ENCODE results near the gene TIMP3.

The TIMP3 gene

GRCh38 chr22:32855045-32855756 lies 53.7 kb downstream of the TIMP3 start:
- no peak for DNase-seq (ENCODE audit: extremely low read depth, low read depth)
- no peak for TF ChIP-seq CTCF (IDR thresholded peaks at IDR 0.05; ENCODE audit: low read depth, low read length)

- DNase-seq (ENCODE audit: extremely low read depth, low read depth): no peak
- no peak for TF ChIP-seq CTCF (IDR thresholded peaks at IDR 0.05; ENCODE audit: low read depth, low read length)
Measured at GRCh38 chr22:32858121-32858703, 56.7 kb downstream of the TIMP3 start.

GRCh38 chr22:32858957-32859356 lies 57.5 kb downstream of the TIMP3 start:
- no peak for TF ChIP-seq CTCF (IDR thresholded peaks at IDR 0.05; ENCODE audit: low read depth, low read length)
- no peak for DNase-seq (ENCODE audit: extremely low read depth, low read depth)

GRCh38 chr22:32859743-32860142 lies 58.2 kb downstream of the TIMP3 start:
- no peak for TF ChIP-seq CTCF (IDR thresholded peaks at IDR 0.05; ENCODE audit: low read depth, low read length)
- no peak for DNase-seq (ENCODE audit: extremely low read depth, low read depth)

GRCh38 chr22:32861330-32861729 lies 59.8 kb downstream of the TIMP3 start:
- DNase-seq (ENCODE audit: extremely low read depth, low read depth): no peak
- no peak for TF ChIP-seq CTCF (IDR thresholded peaks at IDR 0.05; ENCODE audit: low read depth, low read length)

- no peak for TF ChIP-seq CTCF (IDR thresholded peaks at IDR 0.05; ENCODE audit: low read depth, low read length)
- no peak for DNase-seq (ENCODE audit: extremely low read depth, low read depth)
Measured at GRCh38 chr22:32862083-32862482, 60.6 kb downstream of the TIMP3 start.

- no peak for TF ChIP-seq CTCF (IDR thresholded peaks at IDR 0.05; ENCODE audit: low read depth, low read length)
- DNase-seq (ENCODE audit: extremely low read depth, low read depth): no peak
Measured at GRCh38 chr22:32862936-32863661, 61.6 kb downstream of the TIMP3 start.
